ENCODE results near the gene FAM177B. TPM values are rescaled to one million over a fixed set of nuclear protein-coding genes. Genes with fewer than 3 reads are reported as not detected.
"Not testable (repeated sequence)": the region's sequence is repeated elsewhere in the genome, so short reads cannot be mapped to it uniquely, and the experiment has no call there.

The FAM177B gene
- polyA plus RNA-seq, 3 donors: 0.10 to 2.1 (median 0.67) TPM

DNA sequence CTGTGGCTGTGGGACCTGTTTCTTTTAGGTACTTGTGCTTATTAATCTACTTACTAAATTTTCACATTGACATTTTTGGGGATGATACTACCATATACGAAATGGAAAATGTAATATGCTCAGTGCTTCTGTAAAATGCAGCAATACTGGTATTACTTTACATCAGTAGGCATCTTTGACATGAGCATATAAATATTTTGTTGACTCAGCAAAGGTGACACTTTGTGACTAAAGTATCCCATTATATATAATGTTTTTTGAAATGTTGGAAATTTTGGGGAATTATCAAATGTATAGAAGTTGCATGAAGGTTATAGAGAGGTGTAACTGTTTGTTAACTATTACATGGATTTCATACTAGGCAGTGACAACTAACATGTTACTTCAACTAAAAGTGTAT, 2.3 kb upstream of the FAM177B start:
- H3K27ac ChIP-seq (ENCODE audit: low read depth, low read length): no peak overlapping the region
- 75 to 85% (median 78%) methylated on average over 1 of the region's 1 CpG for WGBS, 3 donors

DNA sequence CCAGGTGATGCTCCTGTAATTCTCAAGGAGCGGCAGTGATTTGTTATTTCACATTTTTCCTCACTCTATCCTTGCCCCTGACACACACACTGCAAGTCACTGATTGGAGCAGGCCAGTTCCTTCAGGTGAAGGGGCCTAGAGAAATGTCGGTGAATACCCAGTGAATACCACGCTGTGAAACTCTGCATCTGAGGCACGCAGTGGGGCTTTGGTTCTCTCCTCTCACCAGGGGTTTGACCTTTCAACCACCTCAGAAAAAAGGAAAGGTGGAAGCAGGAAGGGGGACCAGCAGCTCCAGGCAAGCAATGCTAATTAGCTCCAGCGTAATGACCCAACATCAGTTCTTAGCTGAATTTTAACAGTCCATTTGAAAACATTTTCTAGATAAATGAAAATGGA, 532 bp upstream of the FAM177B start:
- 77 to 86% (median 83%) methylated on average over 5 of the region's 5 CpGs for WGBS, 3 donors
- no peak overlapping the region for H3K27ac ChIP-seq (ENCODE audit: low read depth, low read length)

DNA sequence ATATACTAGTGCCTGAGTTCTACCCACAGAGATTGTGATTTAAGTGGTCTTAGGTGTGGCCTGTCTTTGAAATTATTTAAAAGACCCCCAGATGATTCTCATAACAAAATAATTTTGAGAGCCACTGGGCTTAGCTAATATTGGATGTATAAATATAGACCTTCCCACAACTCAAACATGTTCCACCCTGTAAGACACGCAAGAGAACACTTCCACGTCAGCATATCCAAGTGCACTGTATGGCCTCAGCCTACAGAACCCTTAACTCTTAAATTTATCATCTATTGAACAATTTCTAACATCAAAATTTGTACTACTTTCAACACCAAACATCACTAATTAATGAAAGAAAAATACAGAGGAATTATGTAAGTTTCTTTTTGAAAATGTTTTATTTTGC, 2.5 kb downstream of the FAM177B start:
- WGBS, 3 donors: 85 to 87% (median 87%) methylated on average over 2 of the region's 2 CpGs
- H3K27ac ChIP-seq (ENCODE audit: low read depth, low read length): no peak overlapping the region

DNA sequence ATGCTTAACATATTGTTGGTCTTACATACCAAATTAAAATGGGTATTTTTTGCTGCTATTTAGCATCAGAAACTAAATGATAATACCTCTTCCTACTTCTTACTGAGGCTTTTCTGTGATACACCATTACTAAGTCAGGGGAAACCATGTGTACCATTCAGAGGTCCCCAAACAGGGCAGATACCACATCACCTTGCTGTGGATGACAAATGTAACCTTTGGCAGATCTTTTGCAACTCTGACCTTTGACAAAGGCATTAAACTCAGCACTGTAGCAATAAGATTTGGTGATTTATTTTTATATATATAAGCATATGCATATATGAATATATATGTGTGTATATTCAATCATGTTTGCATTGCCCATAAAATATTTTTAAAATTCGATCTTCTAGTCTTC, 2.9 kb downstream of the FAM177B start:
- 55 to 87% (median 82%) methylated on average over 1 of the region's 1 CpG for WGBS, 3 donors
- H3K27ac ChIP-seq (ENCODE audit: low read depth, low read length): no peak overlapping the region

DNA sequence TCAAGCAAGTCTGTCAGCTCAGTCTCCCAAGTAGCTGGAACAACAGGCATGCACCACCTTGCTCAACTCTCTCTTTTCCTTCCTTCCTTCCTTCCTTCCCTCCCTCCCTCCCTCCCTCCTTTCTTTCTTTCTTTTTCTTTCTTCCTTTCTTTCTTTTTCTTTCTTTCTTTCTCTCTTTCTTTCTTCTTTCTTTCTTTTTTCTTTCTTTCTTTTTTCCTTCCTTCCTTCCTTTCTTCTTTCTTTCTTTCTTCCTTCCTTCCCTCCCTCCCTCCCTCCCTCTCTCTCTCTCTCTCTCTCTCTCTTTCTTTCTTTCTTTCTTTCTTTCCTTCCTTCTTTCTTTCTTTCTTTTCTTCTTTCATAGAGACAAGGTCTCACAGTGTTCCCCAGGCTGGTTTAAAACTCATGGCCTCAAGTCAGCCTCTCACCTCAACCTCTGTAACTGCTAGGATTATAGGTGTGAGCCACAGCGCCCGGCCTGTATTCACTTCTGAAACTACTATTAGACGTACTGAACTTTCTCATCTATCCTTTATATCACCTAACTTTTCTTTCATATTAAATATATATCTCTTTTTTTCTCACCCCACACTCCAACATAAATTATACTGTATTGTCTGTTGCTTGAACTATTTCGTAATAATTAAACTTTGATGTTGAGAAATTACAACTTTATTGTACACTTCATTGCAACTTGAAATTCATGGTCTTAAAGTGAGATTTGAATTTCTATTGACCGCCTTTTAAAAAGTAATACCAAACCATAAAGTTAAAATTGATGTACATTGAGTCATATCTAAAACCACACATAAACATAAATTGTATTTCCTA, 4.8 kb downstream of the FAM177B start:
- WGBS, 3 donors: 91 to 94% (median 92%) methylated on average over 5 of the region's 5 CpGs
- not testable (repeated sequence) for H3K27ac ChIP-seq (ENCODE audit: low read depth, low read length)

DNA sequence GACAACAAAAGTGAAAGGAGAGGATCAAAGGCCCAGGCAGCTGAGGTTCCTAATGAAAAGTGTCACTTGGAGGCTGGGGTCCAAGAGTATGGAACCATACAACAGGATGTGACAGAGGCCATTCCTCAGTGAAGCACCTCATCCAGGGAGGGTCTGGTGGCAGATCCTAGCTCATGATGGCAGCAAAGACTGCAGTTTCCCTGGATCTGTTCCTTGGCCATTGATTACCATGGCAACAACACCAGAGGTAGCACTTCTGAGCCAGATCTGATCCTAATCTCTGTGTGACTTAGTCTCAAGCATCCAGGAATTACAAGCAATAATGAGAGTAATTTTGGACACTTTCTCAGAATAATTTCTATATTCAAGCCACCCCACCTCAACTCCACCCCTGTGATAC, 12.9 kb downstream of the FAM177B start:
- no peak overlapping the region for H3K27ac ChIP-seq (ENCODE audit: low read depth, low read length)

DNA sequence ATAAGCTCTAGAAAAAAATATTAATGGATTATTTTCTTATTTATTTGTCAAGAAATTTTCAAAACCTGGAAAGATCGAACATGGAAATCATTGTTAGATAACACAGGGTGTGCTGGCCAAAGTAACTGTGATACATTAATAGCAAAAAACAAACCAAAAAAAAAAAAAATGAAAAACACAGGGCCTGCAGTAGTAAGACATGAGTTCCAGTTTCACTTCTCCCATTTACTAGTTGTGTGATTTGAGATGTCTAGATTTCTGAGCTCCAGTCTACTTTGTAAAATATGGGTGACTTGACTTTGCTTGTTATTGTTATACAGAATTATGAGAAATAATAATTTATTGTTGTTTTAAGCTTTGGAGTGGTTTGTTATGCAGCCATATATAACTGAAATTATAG, 13.6 kb downstream of the FAM177B start:
- WGBS, 3 donors: 83 to 88% (median 86%) methylated on average over 1 of the region's 1 CpG

DNA sequence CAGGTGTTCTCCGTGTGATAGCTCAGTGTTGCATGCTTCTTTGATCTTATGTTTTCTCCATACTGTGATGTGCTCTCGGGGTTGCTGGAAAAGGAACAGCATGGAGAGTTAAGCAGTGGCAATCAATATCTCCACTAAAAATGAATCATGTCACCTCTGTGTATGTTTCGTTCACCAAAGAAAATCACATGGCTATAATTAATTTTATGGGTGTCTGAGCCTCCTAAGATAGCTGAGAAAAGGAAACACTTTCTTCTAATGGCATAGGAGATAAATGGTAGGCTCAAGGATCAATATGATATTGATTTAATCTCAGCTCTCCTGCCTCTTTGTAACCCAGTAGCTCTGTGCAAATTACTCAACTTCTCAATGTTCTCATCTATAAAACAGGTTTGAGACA, 14.3 kb downstream of the FAM177B start:
- no peak overlapping the region for H3K27ac ChIP-seq (ENCODE audit: low read depth, low read length)
- 65 to 90% (median 84%) methylated on average over 3 of the region's 3 CpGs for WGBS, 3 donors

More for the DNA sequence above, 13.6 kb downstream of the FAM177B start:
- H3K27ac ChIP-seq (ENCODE audit: low read depth, low read length): no peak overlapping the region

DNA sequence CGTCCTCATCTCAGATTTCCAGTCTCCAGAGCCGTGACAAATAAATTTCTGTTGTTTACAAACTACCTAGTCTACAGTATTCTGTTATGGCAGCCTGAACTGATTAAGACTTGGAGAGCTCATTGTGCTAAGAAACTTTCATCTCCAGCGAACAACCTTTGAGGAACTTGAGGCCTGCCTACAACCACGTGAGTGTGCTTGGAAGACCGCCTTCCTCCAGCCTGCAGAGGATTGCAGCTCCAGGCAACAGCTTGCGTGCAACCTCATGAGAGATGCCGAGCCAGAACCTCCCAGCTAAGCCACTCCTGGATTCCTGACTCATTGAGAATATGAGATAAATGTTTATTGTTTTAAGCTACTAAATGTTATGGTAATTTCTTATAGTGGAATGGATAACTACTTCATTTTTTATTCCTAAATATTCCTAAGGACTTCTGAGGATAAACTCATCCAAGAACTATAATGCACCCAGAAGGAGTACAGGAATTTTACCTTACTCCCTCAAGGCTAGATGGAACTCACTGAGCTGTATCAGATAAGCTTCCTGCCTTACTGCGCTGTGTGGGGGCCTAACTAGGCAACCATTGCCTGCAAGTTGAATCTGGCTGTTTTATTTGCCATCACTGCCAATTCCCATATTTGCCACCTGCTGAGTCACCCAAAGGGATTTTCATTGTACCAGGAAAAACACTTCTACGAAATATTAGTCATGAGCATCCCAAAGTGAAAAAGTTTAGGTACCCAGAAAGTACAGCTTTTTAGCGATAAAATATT, 17.6 kb downstream of the FAM177B start:
- H3K27ac ChIP-seq (ENCODE audit: low read depth, low read length): no peak overlapping the region
- WGBS, 3 donors: 58 to 82% (median 59%) methylated on average over 10 of the region's 10 CpGs

DNA sequence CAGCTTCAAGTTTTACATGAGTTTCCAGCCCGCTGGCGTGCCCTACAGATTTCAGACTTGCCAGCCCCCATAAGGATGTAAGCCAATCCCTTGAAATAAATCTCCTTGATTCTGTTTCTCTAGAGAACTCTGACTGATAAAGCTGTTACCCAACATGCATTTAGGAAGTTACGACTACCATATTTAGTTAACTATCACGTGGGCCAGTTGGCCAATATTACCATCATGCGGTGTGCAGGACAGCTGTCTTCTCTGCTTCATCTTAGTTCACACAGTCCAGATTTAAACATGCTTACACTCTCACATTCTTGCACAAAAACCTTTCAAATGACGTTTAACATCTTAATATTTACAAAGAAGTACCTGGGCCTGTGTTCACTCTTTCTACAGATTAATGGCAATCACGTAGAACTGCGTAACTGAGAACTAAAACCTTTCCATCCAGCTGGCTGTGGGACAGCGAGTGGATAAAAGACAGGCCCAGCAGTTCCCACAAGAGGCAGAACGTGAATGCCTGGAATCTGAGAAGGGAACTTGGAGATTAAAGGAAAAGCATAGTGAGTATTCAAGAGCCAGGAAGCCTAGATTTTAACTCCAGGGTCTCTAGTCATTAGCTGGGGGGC, 20.8 kb downstream of the FAM177B start:
- no peak overlapping the region for H3K27ac ChIP-seq (ENCODE audit: low read depth, low read length)
- WGBS, 3 donors: 66 to 71% (median 67%) methylated on average over 10 of the region's 10 CpGs

DNA sequence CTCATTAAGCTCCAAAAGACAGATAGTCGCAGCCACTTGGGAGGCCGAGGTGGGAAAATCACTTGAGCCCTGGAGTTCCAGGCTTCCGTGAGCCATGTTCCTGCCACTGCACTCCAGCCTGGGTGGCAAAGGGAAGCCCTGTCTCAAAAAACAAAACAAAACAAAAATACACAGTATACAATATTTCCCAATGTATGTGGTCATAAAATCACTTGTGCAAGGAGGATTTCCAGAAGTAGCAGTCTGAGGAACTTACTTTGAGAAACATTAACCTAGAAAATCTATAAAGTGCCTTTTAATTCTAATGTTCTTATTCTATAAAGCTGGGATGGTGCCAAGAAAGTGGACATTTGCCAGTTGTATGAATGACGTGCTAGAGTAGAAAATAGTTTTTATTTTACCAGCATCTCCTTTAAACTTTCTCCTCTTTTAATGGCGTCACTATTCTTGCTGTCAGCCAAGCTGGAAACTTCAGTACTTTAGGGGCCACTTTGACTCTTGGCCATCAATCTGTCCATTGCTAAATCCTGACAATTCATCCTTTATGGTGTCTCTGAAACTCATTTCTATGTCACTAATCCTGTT, 22.5 kb downstream of the FAM177B start:
- H3K27ac ChIP-seq (ENCODE audit: low read depth, low read length): no peak overlapping the region
- WGBS, 3 donors: 80 to 84% (median 82%) methylated on average over 5 of the region's 5 CpGs

DNA sequence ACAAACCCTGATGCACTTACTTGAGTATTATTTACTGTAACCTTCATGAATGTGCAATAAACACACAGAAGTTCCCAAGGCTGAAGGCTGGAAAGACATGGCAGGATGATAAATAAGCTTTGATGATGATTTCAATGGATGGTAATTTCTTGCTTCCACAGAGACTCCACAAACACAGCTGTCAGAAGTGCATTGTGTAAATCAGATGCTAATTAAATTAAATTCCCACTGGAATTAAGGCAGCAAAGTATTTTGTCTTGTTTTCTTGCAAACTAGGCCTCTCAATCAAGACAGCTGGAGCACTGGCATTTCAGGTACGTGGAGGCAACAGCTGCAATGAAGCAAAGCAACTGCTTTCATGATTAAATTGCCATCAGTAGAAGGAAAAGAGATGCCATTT, 24.1 kb downstream of the FAM177B start:
- no peak overlapping the region for H3K27ac ChIP-seq (ENCODE audit: low read depth, low read length)
- 77 to 85% (median 80%) methylated on average over 1 of the region's 1 CpG for WGBS, 3 donors

DNA sequence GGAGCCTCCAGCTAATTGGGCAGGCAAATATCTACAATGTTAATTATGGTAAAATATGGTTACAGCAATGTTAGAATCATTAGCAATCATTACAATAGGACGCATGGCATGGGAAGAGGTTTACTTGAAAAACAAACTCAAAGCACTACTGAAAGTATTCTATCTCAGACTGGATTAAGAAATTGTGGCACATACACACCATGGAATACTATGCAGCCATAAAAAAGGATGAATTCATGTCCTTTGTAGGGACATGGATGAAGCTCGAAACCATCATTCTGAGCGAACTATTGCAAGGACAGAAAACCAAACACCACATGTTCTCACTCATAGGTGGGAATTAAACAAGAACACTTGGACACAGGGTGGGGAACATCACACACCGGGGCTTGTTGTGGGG, 25.2 kb downstream of the FAM177B start:
- H3K27ac ChIP-seq (ENCODE audit: low read depth, low read length): not testable (repeated sequence)
- WGBS, 3 donors: 46 to 95% (median 47%) methylated on average over 4 of the region's 4 CpGs

DNA sequence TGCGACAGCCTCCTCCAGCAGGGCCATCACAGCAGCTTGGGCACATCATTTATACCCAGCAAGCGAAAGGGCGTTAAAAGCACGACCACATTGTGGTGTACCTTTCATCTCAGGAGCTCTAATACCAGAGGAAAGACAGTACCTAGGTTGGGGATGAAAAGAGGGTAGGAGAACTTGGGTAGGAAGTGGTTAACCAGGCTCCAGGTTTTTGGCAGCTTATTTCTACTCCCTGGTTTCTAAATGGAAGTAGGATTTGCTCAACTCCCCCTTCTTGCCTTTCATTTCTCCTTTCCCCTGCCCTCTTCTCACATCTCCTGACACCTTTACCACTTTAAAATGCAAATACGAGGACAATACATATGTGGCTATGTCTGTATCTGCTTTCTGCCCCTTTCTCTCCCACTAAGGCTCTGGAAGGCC, 30.2 kb downstream of the FAM177B start:
- 78 to 86% (median 84%) methylated on average over 5 of the region's 5 CpGs for WGBS, 3 donors
- no peak overlapping the region for H3K27ac ChIP-seq (ENCODE audit: low read depth, low read length)

DNA sequence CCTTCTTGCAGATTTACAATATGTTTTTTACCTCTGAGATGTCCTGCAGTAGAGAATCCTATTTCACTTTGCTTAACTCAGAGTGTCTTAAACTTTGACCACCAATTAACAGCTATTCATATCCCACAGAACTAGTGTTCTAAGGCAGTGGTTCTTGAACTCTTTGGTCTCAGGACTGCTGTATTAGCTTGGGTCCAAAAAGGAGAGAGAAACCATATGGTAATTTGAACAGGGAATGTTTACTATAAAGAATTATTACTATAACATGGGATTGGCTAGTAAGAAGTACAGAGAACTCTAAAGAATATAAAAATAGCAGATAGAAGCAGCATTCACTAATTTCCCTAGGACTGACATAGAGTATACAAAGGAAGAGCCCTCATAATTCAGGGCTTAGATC, 31.6 kb downstream of the FAM177B start:
- H3K27ac ChIP-seq (ENCODE audit: low read depth, low read length): no peak overlapping the region

DNA sequence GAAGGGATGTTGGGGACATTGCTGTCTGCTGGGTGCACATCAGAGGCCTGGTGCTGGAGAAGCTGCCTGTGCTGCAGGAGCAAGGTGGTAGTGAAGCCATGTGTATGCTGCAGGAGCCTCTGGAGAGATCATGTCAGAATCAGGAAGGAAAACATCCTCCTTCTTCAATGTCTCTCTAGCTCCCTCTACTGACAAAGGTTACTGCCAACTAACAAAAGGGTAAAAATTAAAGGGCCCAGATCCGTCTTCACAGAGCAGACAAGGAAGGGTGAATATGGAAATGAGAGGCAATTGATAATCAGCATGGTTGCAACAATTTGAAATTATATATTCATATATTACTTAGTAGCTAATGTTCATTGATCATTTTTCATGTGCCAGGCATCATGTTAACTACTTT, 32.2 kb downstream of the FAM177B start:
- WGBS, 3 donors: 75 to 87% (median 76%) methylated on average over 1 of the region's 1 CpG
- no peak overlapping the region for H3K27ac ChIP-seq (ENCODE audit: low read depth, low read length)

DNA sequence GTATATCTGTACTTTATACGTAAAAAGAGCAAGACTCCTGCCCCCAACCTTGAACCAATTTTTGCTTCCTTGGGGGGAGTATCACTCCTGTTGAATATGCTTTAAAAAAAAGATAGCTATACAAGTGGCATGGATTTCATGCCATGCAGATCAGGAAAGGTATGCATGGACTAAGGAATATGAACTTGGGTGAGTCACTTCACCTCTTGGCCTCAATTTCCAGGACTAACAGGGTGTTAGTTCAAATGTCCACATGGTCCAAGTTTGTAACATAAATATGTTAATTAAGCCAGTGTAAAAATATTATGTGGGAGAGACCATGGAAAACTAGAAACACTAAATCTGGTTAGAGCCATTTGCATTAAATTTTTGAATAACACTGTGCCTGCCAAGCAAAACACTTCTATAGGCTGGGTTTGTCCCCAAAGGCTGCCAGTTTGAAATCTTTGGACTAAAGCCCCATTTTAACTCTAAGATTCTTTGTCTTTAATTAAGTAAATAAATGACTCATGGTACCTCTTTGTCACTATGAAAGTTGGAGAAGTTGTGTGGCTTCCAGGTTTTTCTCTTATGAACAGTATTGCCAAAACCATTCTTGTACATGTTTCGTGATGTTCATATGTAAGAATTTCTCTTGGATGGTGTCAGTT, 33.1 kb downstream of the FAM177B start:
- H3K27ac ChIP-seq (ENCODE audit: low read depth, low read length): no peak overlapping the region
- WGBS, 3 donors: 90% methylated on average over 2 of the region's 2 CpGs

DNA sequence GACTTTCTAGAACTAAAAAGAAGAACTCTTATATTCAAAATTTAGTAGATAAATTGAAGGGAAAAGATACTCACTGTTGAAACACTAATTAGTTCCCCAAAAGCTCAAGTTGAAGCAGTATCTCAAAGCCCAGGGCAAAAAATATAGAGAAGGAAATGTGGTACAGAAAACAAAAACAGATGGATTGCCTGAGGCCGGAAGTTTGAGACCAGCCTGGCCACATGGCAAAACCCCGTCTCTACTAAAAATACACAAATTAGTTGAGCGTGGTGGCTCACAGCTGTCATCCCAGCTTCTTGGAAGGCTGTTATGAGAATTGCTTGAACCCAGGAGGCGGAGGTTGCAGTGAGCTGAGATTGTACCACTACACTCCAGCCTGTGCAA, 36.0 kb downstream of the FAM177B start:
- H3K27ac ChIP-seq (ENCODE audit: low read depth, low read length): no peak overlapping the region
- WGBS, 3 donors: 45 to 80% (median 51%) methylated on average over 4 of the region's 4 CpGs

DNA sequence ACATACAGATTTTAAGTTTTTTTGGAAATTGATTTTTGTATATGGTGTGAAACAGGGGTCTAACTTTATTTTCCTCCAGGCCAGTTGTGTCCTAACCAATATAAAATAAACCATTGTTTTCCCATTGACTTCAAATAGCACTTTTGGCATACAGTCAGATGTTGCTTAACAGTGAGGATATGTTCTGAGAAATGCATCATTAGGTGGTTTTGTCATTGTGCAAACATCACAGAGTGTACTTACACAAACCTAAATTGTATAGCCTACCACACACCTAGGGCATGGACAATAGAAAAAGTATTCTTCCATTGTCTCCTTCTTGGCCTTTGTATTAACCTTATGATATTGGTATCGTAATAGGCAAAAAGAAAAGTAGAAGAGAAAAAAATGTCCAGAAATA, 40.5 kb downstream of the FAM177B start:
- no peak overlapping the region for H3K27ac ChIP-seq (ENCODE audit: low read depth, low read length)

More for the DNA sequence above, 40.5 kb downstream of the FAM177B start:
- 89 to 98% (median 96%) methylated on average over 1 of the region's 1 CpG for WGBS, 3 donors

Data from adipose tissue (tissue), 3 donors.